Upper lobe of left lung (tissue), 6 donors: ENCODE measurements around the gene ZNF697. TPM values are rescaled to one million over a fixed set of nuclear protein-coding genes. Genes with fewer than 3 reads are reported as not detected.

Experiments used
- ATAC-seq, 2 donors: fragments of 200-7000 bp; cut with Tn5 transposase; one replicate each; pipeline ENCODE4 v1.9.1; 2022; ENCODE audit warnings: mild to moderate bottlenecking in 2 of 2, moderate library complexity in 2 of 2; ENCODE audit not compliant: low FRiP score in 2 of 2
- DNase-seq, 2 donors: peaks; one replicate each; pipeline ENCODE4 v3.0.0-alpha.2; 2019 to 2020
- H3K27ac ChIP-seq, 4 donors: fragments of 200-600 bp; sonication (generic); one replicate each; pipeline ENCODE4 v1.5.1; 2016 to 2019
- H3K27me3 ChIP-seq, 4 donors: fragments of 200-600 bp; sonication (generic); one replicate each; pipeline ENCODE4 v1.5.1; 2017 to 2019
- H3K36me3 ChIP-seq, 4 donors: fragments of 200-600 bp; sonication (generic); one replicate each; pipeline ENCODE4 v1.5.1; 2016 to 2019
- H3K4me1 ChIP-seq, 4 donors: fragments of 200-600 bp; sonication (generic); one replicate each; pipeline ENCODE4 v1.5.1; 2018 to 2019
- H3K4me3 ChIP-seq, 4 donors: fragments of 200-600 bp; sonication (generic); one replicate each; pipeline ENCODE4 v1.5.1; 2017 to 2019; ENCODE audit warnings: mild to moderate bottlenecking in 2 of 4, moderate library complexity in 1 of 4
- H3K9me3 ChIP-seq, 4 donors: fragments of 200-600 bp; sonication (generic); one replicate each; pipeline ENCODE4 v1.5.1; 2018 to 2019
- CTCF ChIP-seq, 6 experiments: fragments of 450-650 bp in 4 of 6; fragments of 200-600 bp in 2 of 6; sonication (generic) in 2 of 6; IDR thresholded peaks; one replicate each; pipeline ENCODE4 v1.5.1; 2016 to 2019; ENCODE audit warnings: antibody characterized with exemption in 6 of 6
- EP300 ChIP-seq, 4 donors: sonication (generic); formaldehyde crosslinking; IDR thresholded peaks; one replicate each; pipeline ENCODE4 v1.5.1; 2017; ENCODE audit warnings: antibody characterized with exemption in 4 of 4, control low read depth in 2 of 4
- POLR2A ChIP-seq, 4 donors: fragments of 450-650 bp; IDR thresholded peaks; one replicate each; pipeline ENCODE4 v1.5.1; 2016 to 2017; ENCODE audit warnings: antibody characterized with exemption in 4 of 4, mild to moderate bottlenecking in 2 of 4
- POLR2AphosphoS5 ChIP-seq, 2 donors: sonication (generic); formaldehyde crosslinking; IDR thresholded peaks; one replicate each; pipeline ENCODE4 v1.5.1; 2017; ENCODE audit warnings: antibody characterized with exemption in 2 of 2
- WGBS, 2 donors: methylation state at CpG; one replicate each; pipeline ENCODE4 v1.1.5; 2017 to 2018; 5-methylcytosine and 5-hydroxymethylcytosine counted together
- total RNA-seq, 6 donors: library from RNA; depleted of rRNA in 4 of 6; stranded (reverse); fragments of >200 nt in 4 of 6; gene quantifications; one replicate each; pipeline versions ENCODE4 v1.1.0 to v1.2.1, GENCODE V29; 2016 to 2021
- donor health status: DM: no; HTN: no; CAD: no; lungs with moderate emphysema.
- donor health status: DM: no; HTN: yes; CAD: no; lungs with severe emphysema.

ZNF697 gene
- total RNA-seq, 6 donors from 2014 or later: 4.4 to 10.3 (median 8.0) TPM

- H3K27ac ChIP-seq: peak overlapping the region; percentile 19 to 68 (median 49)
Observed at GRCh38 chr1:119675349-119676345, 27.6 kb upstream of the ZNF697 start.

GRCh38 chr1:119674835-119675289, 26.8 kb upstream of the ZNF697 start:
- H3K27ac ChIP-seq: peak overlapping the region in 1 of 4 donors; percentile 36
- no peaks in the 10 kb centered on the region for H3K27me3 ChIP-seq
- 54 to 64% methylated on average over 5 to 6 of the region's 6 CpGs for WGBS, 2 donors
- TF ChIP-seq CTCF (IDR thresholded peaks at IDR 0.05) (peak in 2 of 6 experiments; percentile 42 to 52), POLR2AphosphoS5 (IDR thresholded peaks at IDR 0.05) (no peak), EP300 (IDR thresholded peaks at IDR 0.05) (no peak), POLR2A (IDR thresholded peaks at IDR 0.05) (no peak)
- no peaks in the 10 kb centered on the region for H3K36me3 ChIP-seq
- DNase-seq (no peak), ATAC-seq (peak in 1 of 2 donors; percentile 88)
- H3K4me3 ChIP-seq: peak overlapping the region in 1 of 4 donors; percentile 45
- H3K4me1 ChIP-seq: peaks cover 4 to 12% (median 8%) of the 10 kb centered on the region in 4 donors
- no peaks in the 10 kb centered on the region for H3K9me3 ChIP-seq

More at GRCh38 chr1:119675349-119676345, 27.6 kb upstream of the ZNF697 start:
- H3K4me3 ChIP-seq: peak overlapping the region; percentile 2 to 45 (median 32)
- 14 to 15% methylated on average over 16 of the region's 16 CpGs for WGBS, 2 donors
- H3K27me3 ChIP-seq: no peaks in the 10 kb centered on the region
- H3K9me3 ChIP-seq: no peaks in the 10 kb centered on the region
- no peak for TF ChIP-seq POLR2AphosphoS5 (IDR thresholded peaks at IDR 0.05)
- TF ChIP-seq EP300 (IDR thresholded peaks at IDR 0.05): no peak
- TF ChIP-seq POLR2A (IDR thresholded peaks at IDR 0.05): no peak
- TF ChIP-seq CTCF (IDR thresholded peaks at IDR 0.05): peak; percentile 63 to 81 (median 76)
- DNase-seq (peak in 1 of 2 donors; percentile 84), ATAC-seq (peak; percentile 86 to 90)
- H3K4me1 ChIP-seq: peaks cover 4 to 12% (median 8%) of the 10 kb centered on the region in 4 donors
- H3K36me3 ChIP-seq: no peaks in the 10 kb centered on the region

- no peak for ATAC-seq
- Histone ChIP-seq H3K27me3 (no peaks in the 10 kb centered on the region), H3K4me1 (peaks cover 4 to 12% (median 8%) of the 10 kb centered on the region in 4 donors), H3K9me3 (no peaks in the 10 kb centered on the region), H3K4me3 (no peak overlapping the region), H3K27ac (no peak overlapping the region), H3K36me3 (no peaks in the 10 kb centered on the region)
- 78 to 83% methylated on average over 4 of the region's 4 CpGs for WGBS, 2 donors
- DNase-seq: no peak
- TF ChIP-seq POLR2A (IDR thresholded peaks at IDR 0.05) (no peak), CTCF (IDR thresholded peaks at IDR 0.05) (no peak), POLR2AphosphoS5 (IDR thresholded peaks at IDR 0.05) (no peak), EP300 (IDR thresholded peaks at IDR 0.05) (no peak)
Observed at GRCh38 chr1:119674111-119674526, 26.1 kb upstream of the ZNF697 start.

- Histone ChIP-seq H3K27ac (no peak overlapping the region), H3K36me3 (no peaks in the 10 kb centered on the region), H3K27me3 (no peaks in the 10 kb centered on the region), H3K9me3 (no peaks in the 10 kb centered on the region), H3K4me3 (no peak overlapping the region), H3K4me1 (peaks cover 4 to 12% (median 8%) of the 10 kb centered on the region in 4 donors)
- DNase-seq (no peak), ATAC-seq (no peak)
- 93 to 95% methylated on average over 4 of the region's 4 CpGs for WGBS, 2 donors
- no peak for TF ChIP-seq CTCF (IDR thresholded peaks at IDR 0.05)
- TF ChIP-seq POLR2A (IDR thresholded peaks at IDR 0.05): no peak
- TF ChIP-seq EP300 (IDR thresholded peaks at IDR 0.05): no peak
- TF ChIP-seq POLR2AphosphoS5 (IDR thresholded peaks at IDR 0.05): no peak
Observed at GRCh38 chr1:119673171-119673940, 25.3 kb upstream of the ZNF697 start.
